Measurements from ENCODE around the gene SIGLEC10. TPM values are rescaled to one million over a fixed set of nuclear protein-coding genes. Genes with fewer than 3 reads are reported as not detected.
"Not testable (repeated sequence)": the region's sequence is repeated elsewhere in the genome, so short reads cannot be mapped to it uniquely, and the experiment has no call there.

Gene SIGLEC10
- total RNA-seq, 1 donor from 2014 or later: 2.3 TPM

DNA sequence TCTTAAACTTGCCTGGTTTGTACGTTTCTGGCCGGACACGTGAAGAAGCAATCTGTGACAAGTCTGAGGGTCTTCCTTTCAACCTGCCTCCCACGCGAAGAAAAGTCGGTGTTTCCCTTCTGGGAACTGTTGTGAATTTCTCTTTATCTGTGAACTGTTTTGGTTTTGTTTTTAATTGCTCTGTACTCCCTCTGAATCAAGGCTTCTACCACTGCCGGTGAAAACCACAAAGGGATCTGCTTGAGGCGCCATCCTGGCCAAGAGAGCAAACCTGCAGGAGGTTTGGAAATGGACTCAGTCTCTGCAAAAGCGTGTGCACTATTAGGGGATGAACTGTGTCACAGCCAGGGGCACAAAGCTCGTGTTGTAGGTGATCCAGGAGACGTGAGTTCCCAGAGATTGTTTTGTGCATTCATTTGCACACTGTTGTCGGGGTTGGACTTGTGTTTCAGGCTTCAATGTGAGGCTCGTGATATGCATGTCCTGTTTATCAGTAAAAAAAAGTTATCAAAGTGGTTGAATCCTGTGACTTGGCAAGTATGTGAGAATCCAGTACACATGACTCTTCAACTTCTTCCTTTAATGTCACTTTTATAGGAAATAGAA lies 31.1 kb upstream of the SIGLEC10 start:
- DNase-seq: peak; percentile 80
- Mint-ChIP-seq H3K9me3 (peaks cover 38% of the 10 kb centered on the region), H3K4me3 (peak overlapping the region; percentile 71), H3K27me3 (peaks cover 11% of the 10 kb centered on the region), H3K36me3 (ENCODE audit: low read depth) (peaks cover 21% of the 10 kb centered on the region), H3K27ac (peak overlapping the region; percentile 89), H3K4me1 (peaks cover 37% of the 10 kb centered on the region)
- intact Hi-C loops (cut with micrococcal nuclease): loop anchor here (1.0 to 2.0 kb wide), 4 partner anchors 8 to 334 kb away; no protein-coding TSS in a partner anchor

DNA sequence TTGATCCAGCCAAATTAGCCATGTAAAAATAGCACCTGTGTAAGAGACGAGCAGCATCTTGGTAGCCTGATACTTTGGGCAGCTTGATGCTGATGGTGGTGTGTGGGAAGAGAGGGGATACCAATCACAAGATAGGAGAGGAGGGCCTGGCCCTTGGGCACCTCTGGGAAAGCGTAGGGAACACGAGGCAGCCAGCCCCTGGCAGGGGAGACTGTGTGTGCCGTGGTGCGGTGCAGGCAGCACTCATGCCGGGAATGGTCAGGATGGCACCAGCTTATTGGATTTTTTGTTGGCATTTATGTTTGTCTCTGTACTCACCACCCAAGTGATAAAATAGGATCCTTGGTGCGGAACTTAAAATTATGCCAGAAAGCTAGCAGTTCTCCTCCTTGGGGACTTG lies 30.6 kb upstream of the SIGLEC10 start:
- peaks cover 38% of the 10 kb centered on the region for H3K4me1 Mint-ChIP-seq
- peak overlapping the region; percentile 71 for H3K4me3 Mint-ChIP-seq
- peaks cover 21% of the 10 kb centered on the region for H3K36me3 Mint-ChIP-seq (ENCODE audit: low read depth)
- peaks cover 38% of the 10 kb centered on the region for H3K9me3 Mint-ChIP-seq
- H3K27ac Mint-ChIP-seq: peak overlapping the region; percentile 89
- intact Hi-C loops (cut with micrococcal nuclease): loop anchor here (1.0 to 2.0 kb wide), 4 partner anchors 8 to 333 kb away; no protein-coding TSS in a partner anchor
- DNase-seq: no peak
- H3K27me3 Mint-ChIP-seq: peaks cover 11% of the 10 kb centered on the region

DNA sequence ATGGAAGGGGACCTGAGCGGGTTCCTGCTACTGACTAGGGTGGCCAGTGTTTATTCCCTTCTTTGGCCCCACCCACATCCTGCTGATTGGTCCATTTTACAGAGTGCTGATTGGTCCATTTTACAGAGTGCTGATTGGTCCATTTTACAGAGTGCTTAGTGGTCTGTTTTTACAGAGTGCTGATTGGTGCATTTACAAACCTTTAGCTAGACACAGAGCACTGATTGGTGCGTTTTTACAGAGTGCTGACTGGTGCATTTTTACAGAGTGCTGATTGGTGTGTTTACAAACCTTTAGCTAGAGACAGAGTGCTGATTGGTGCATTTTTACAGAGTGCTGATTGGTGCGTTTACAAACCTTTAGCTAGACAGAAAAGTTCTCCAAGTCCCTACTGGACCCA lies 30.1 kb upstream of the SIGLEC10 start:
- H3K4me1 Mint-ChIP-seq: peaks cover 42% of the 10 kb centered on the region

DNA sequence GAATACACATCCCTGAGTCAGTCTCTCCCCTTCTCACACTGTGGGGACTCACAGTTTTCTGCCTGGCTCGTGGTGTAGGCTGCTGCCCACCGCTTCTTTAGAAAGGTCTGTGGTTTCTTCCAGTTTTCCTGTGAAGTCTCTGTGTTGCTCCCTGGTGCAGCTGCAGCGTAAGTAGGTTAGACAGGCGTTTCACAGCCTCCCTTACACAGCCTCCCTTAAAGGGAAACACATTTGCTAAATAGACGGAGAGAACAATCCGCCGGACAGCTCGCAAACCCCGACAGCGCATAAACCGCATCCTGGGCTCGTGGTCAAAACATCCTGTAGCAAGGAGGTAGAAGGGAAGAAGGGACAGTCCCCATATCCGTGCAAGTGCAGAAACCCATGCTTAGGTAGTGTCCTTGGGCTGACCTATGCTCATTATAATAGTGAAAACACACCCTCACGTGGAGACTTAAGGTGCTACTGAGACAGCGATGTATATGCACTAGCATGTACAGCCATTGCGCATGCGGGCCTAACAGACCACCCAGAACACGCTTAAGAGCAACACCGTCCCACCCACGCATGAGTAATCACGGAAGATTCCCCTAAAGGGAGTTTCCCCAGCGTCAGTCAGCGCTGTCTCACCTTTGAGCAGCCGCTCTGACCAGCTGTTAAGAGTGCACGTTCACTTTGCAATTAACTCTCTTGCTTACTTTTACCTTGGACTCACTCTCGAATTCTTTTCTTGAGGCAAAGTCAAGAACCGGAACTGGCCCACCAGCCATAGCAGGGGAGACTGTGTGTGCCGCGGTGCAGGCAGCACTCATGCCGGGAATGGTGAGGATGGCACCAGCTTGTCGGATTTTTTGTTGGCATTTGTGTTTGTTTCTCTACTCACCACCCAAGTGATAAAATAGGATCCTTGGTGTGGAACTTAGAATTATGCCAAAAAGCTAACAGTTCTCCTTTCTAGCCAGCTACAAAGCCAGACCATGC lies 24.3 kb upstream of the SIGLEC10 start:
- Mint-ChIP-seq H3K4me3 (peak overlapping the region; percentile 80), H3K9me3 (peaks cover 11% of the 10 kb centered on the region), H3K4me1 (peaks cover 52% of the 10 kb centered on the region), H3K27ac (peak overlapping the region; percentile 94), H3K36me3 (ENCODE audit: low read depth) (peaks cover 7% of the 10 kb centered on the region), H3K27me3 (peaks cover 12% of the 10 kb centered on the region)
- peak; percentile 95 for DNase-seq
- intact Hi-C loops (cut with micrococcal nuclease): loop anchor here (1.0 to 2.0 kb wide), 8 partner anchors 19 to 153 kb away; partner anchors contain the start of genes CEACAM18 and NKG7

More for the DNA sequence above, 30.1 kb upstream of the SIGLEC10 start:
- peak overlapping the region; percentile 89 for H3K27ac Mint-ChIP-seq
- DNase-seq; intact Hi-C loops (cut with micrococcal nuclease): not testable (repeated sequence)
- peaks cover 38% of the 10 kb centered on the region for H3K9me3 Mint-ChIP-seq
- peak overlapping the region; percentile 71 for H3K4me3 Mint-ChIP-seq
- peaks cover 11% of the 10 kb centered on the region for H3K27me3 Mint-ChIP-seq
- H3K36me3 Mint-ChIP-seq (ENCODE audit: low read depth): peaks cover 21% of the 10 kb centered on the region

DNA sequence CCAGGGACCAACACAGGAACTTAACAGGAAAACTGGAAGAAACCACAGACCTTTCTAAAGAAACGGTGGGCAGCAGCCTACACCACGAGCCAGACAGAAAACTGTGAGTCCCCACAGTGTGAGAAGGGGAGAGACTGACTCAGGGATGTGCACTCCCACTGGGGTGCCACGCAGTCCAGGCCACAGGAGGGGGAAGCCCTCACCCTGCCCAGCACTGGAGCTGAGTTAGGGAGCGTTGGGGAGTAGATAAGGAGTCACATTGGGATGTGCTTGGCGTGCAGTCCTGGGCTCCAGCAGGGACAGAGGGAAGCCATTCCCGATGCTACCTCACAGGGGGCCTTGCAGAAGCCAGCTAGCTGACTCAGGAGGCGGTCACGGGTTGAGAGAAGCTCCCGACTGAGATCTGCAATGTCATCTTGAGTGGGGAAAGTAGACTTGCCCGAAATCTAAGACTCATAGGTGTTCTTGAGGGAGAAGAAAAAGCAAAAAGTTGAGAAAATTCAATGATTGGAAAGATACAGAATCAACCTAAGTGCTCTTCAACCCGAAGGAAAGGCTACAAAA lies 23.5 kb upstream of the SIGLEC10 start:
- DNase-seq: peak; percentile 75
- intact Hi-C loops (cut with micrococcal nuclease): loop anchor here (1.0 to 2.0 kb wide), 9 partner anchors 7 to 153 kb away; partner anchors contain the start of genes CEACAM18 and NKG7
- peaks cover 6% of the 10 kb centered on the region for H3K36me3 Mint-ChIP-seq (ENCODE audit: low read depth)
- peaks cover 20% of the 10 kb centered on the region for H3K27me3 Mint-ChIP-seq
- H3K27ac Mint-ChIP-seq: peak overlapping the region; percentile 94
- H3K4me3 Mint-ChIP-seq: peak overlapping the region; percentile 80
- peaks cover 10% of the 10 kb centered on the region for H3K9me3 Mint-ChIP-seq
- peaks cover 52% of the 10 kb centered on the region for H3K4me1 Mint-ChIP-seq

DNA sequence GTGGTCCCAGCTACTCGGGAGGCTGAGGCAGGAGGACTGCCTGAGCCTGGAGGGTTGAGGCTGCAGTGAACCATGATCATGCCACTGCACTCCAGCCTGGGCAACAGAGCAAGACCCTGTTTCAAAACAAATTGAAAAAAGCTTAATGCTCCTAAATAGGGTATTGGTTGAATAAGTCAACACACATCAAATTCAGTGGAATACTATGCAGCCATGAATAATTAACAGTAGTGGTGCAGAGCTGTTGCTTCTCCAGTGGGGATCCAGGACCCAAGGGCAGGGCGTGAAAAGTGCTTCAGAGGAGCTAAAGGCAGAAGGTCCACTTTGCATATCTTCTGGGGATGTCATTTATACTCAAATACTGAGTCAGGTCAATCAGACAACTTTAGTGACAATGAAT lies 22.6 kb upstream of the SIGLEC10 start:
- Mint-ChIP-seq H3K9me3 (peaks cover 3% of the 10 kb centered on the region), H3K4me1 (peaks cover 49% of the 10 kb centered on the region), H3K27me3 (peaks cover 20% of the 10 kb centered on the region), H3K4me3 (peak overlapping the region; percentile 80), H3K36me3 (ENCODE audit: low read depth) (peaks cover 6% of the 10 kb centered on the region), H3K27ac (peak overlapping the region; percentile 94)
- DNase-seq: no peak
- intact Hi-C loops (cut with micrococcal nuclease): loop anchor here (1.0 to 2.0 kb wide), 3 partner anchors 8 to 39 kb away; partner anchors contain the start of gene CEACAM18

DNA sequence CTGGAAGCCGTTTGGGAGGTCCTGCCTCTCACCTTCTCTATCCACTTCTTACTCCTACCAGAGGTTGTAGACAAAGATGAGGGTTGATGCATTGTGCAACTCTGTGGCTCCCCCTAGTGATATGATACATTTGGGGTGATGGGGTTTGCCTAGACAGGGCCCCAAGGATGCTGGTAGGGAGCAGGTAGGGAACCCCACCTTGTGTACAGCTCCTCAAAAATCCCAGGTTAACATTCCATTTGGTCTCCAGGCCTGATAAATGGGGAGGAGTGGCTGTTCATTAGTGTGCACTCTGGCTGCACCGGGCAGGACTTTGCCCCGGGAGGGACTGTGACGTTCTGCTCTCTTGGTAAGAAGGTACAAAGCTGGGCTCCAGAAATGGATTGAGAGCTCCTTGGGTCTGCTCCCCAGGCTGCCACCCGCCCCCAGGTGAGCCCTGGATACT lies 21.6 kb upstream of the SIGLEC10 start:
- peak overlapping the region; percentile 55 for H3K27ac Mint-ChIP-seq
- no peak overlapping the region for H3K4me3 Mint-ChIP-seq
- peaks cover 3% of the 10 kb centered on the region for H3K9me3 Mint-ChIP-seq
- intact Hi-C loops (cut with micrococcal nuclease): no loop called here
- H3K36me3 Mint-ChIP-seq (ENCODE audit: low read depth): peaks cover 6% of the 10 kb centered on the region
- H3K27me3 Mint-ChIP-seq: peaks cover 17% of the 10 kb centered on the region
- H3K4me1 Mint-ChIP-seq: peaks cover 47% of the 10 kb centered on the region
- DNase-seq: peak; percentile 86

DNA sequence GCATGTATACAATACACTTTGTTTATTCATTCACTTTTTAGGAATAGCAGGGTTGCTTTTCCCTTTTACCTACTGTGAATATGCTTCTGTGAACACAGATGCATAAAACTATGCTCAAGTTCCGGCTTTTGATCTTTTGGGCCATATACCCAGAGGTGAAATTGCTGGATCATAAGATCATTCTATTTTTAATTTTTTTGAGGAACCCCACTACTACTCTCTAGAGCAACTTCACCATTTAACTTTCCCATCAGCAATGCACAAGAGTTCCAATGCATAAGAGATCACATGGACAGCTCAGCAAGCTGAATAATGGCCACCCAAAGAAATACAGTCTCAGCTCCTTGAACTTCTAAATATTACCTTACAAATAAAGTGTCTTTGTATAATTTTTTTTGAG lies 17.0 kb upstream of the SIGLEC10 start:
- Mint-ChIP-seq H3K9me3 (no peaks in the 10 kb centered on the region), H3K27ac (no peak overlapping the region), H3K4me3 (no peak overlapping the region), H3K36me3 (ENCODE audit: low read depth) (no peaks in the 10 kb centered on the region), H3K27me3 (peaks cover 18% of the 10 kb centered on the region), H3K4me1 (peaks cover 15% of the 10 kb centered on the region)
- DNase-seq: no peak
- intact Hi-C loops (cut with micrococcal nuclease): no loop called here

DNA sequence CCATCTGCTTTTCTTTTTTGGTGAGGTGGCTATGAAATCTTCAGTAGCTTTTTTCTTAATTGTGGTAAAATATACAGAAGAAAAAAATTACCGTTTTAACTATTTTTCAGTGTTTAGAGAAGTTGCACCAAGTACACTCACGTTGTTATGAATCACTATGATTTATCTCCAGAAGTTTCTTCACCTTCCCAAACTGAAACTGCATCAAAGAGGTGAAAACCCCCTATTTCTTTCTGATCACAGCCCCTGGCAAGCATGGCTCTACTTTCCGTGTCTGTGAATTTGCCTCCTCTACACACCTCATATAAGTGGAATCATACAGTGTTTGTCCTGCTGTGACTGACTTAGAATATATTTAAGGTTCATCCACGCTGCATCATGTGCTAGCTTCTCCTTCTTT lies 15.6 kb upstream of the SIGLEC10 start:
- H3K27me3 Mint-ChIP-seq: peaks cover 24% of the 10 kb centered on the region
- H3K27ac Mint-ChIP-seq: no peak overlapping the region
- H3K36me3 Mint-ChIP-seq (ENCODE audit: low read depth): no peaks in the 10 kb centered on the region
- peaks cover 5% of the 10 kb centered on the region for H3K4me1 Mint-ChIP-seq
- no peaks in the 10 kb centered on the region for H3K9me3 Mint-ChIP-seq
- intact Hi-C loops (cut with micrococcal nuclease): no loop called here
- no peak overlapping the region for H3K4me3 Mint-ChIP-seq
- no peak for DNase-seq

DNA sequence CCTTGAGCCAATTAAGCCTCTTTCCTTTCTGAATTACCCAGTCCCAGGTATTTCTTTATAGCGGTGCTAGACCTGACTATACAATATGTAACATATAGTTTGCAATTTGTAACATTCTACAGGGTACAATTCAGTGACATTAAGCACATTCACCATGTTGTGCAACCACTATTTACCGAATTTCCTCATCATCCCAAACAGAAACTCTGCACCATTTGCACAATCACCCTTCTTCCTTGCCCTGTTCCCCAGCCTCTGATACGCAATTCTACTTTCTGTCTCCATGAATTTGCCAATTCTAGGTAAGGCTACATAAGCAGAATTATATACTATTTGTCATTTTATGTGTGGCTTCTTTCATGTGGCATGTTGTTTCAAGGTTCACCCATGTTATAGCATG lies 13.7 kb upstream of the SIGLEC10 start:
- H3K27ac Mint-ChIP-seq: no peak overlapping the region
- peaks cover 15% of the 10 kb centered on the region for H3K27me3 Mint-ChIP-seq
- H3K9me3 Mint-ChIP-seq: peaks cover 3% of the 10 kb centered on the region
- H3K4me3 Mint-ChIP-seq: no peak overlapping the region
- peaks cover 2% of the 10 kb centered on the region for H3K4me1 Mint-ChIP-seq
- no peaks in the 10 kb centered on the region for H3K36me3 Mint-ChIP-seq (ENCODE audit: low read depth)
- intact Hi-C loops (cut with micrococcal nuclease): no loop called here
- DNase-seq: no peak

DNA sequence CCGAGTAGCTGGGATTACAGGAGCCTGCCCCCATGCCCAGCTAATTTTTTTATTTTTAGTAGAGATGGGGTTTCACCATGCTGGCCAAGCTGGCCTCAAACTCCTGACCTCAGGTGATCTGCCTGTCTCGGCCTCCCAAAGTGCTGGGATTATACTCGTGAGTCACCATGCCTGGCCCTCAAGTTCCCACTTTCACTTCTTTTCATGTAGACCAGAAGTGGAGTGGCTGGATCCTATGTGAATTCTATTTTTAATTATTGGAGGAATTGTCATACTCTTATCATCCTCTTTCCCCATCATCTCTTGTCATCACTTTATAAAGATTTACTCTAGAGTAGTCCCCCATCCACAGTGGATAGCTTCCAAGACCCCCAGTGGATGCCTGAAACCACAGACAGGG lies 12.8 kb upstream of the SIGLEC10 start:
- Mint-ChIP-seq H3K9me3 (peaks cover 3% of the 10 kb centered on the region), H3K27ac (no peak overlapping the region), H3K27me3 (peaks cover 10% of the 10 kb centered on the region), H3K4me3 (no peak overlapping the region), H3K36me3 (ENCODE audit: low read depth) (no peaks in the 10 kb centered on the region), H3K4me1 (peaks cover 2% of the 10 kb centered on the region)
- intact Hi-C loops (cut with micrococcal nuclease): no loop called here
- DNase-seq: no peak

DNA sequence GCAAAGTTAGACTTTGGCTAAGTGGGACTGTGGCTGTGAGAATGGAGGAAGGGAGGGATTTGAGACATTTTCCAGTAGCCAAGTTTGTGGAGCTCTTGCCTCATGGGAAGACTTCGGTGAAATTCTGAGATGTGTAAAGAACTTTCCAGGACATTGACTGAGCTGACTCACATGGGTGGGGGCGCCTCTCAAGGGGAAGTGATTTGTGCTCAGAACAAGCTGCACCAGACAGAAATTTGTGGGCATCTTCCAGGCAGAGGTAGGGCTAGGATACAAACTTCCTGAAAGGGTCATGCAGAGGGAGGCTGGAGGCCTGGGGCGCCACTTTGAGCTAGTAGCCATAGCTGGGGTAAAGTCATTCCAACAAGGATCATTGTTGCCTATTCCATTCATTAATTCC lies 9.8 kb upstream of the SIGLEC10 start:
- H3K4me1 Mint-ChIP-seq: peaks cover 2% of the 10 kb centered on the region
- no peaks in the 10 kb centered on the region for H3K36me3 Mint-ChIP-seq (ENCODE audit: low read depth)
- DNase-seq: no peak
- H3K4me3 Mint-ChIP-seq: no peak overlapping the region
- H3K27me3 Mint-ChIP-seq: peaks cover 11% of the 10 kb centered on the region
- peaks cover 3% of the 10 kb centered on the region for H3K9me3 Mint-ChIP-seq
- no peak overlapping the region for H3K27ac Mint-ChIP-seq
- intact Hi-C loops (cut with micrococcal nuclease): no loop called here

DNA sequence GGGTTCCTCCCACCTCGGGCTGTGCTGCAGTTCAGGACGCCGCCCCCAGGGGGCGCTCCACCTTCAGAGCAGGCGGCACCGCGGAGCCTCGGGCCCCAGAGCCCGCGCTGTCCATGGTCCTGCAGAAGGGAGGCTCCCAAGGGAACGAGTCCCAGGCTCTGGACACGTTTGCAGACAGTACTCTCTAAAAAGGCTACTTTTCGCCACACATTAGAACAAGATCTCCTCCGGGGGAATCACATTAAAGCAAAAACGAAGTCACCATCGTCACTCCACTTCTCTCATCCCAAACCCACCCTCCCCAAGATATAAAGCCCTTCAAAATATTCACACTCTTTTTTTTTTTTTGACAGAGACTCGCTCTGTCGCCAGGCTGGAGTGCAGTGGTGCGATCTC lies 4.6 kb upstream of the SIGLEC10 start:
- intact Hi-C loops (cut with micrococcal nuclease): loop anchor here (1.0 to 2.0 kb wide), 3 partner anchors 19 to 235 kb away; no protein-coding TSS in a partner anchor
- H3K4me3 Mint-ChIP-seq: peak overlapping the region; percentile 44
- peak overlapping the region; percentile 51 for H3K27ac Mint-ChIP-seq
- peaks cover 2% of the 10 kb centered on the region for H3K9me3 Mint-ChIP-seq
- H3K36me3 Mint-ChIP-seq (ENCODE audit: low read depth): no peaks in the 10 kb centered on the region
- peaks cover 19% of the 10 kb centered on the region for H3K27me3 Mint-ChIP-seq
- peaks cover 15% of the 10 kb centered on the region for H3K4me1 Mint-ChIP-seq
- peak; percentile 97 for DNase-seq
